Mesothelial cell of epicardium (in vitro differentiated cells): ENCODE measurements around the gene NGEF. TPM values are rescaled to one million over a fixed set of nuclear protein-coding genes. Genes with fewer than 3 reads are reported as not detected.

ENCODE experiments used
- DNase-seq, 2 experiments: peaks; one replicate each; pipeline ENCODE4 v3.0.0; 2021; ENCODE audit warnings: low spot score in 2 of 2; ENCODE audit not compliant: unreplicated experiment in 2 of 2
- H3K27ac Mint-ChIP-seq: 2 replicates; pipeline ENCODE4 v1.8.0; 2021; ENCODE audit warnings: mixed read lengths
- H3K27me3 Mint-ChIP-seq: 2 replicates; pipeline ENCODE4 v1.8.0; 2021; ENCODE audit warnings: low read depth, mixed read lengths
- H3K36me3 Mint-ChIP-seq: 2 replicates; pipeline ENCODE4 v1.8.0; 2021; ENCODE audit warnings: mixed read lengths
- H3K4me1 Mint-ChIP-seq: 2 replicates; pipeline ENCODE4 v1.8.0; 2021; ENCODE audit warnings: mixed read lengths
- H3K4me3 Mint-ChIP-seq: 2 replicates; pipeline ENCODE4 v1.8.0; 2021; ENCODE audit warnings: mild to moderate bottlenecking, moderate library complexity, mixed read lengths
- H3K9me3 Mint-ChIP-seq: 2 replicates; pipeline ENCODE4 v1.8.0; 2021; ENCODE audit warnings: mixed read lengths
- CTCF ChIP-seq: fragments of 200-600 bp; sonication (generic); IDR thresholded peaks from one replicate; pipeline ENCODE4 v1.5.0; 2021; ENCODE audit warnings: antibody characterized with exemption; ENCODE audit not compliant: unreplicated experiment
- total RNA-seq: library from RNA; stranded (reverse); gene quantifications from 3 replicates; pipeline ENCODE4 v1.2.1, GENCODE V29; 2021

The NGEF gene, protein sequence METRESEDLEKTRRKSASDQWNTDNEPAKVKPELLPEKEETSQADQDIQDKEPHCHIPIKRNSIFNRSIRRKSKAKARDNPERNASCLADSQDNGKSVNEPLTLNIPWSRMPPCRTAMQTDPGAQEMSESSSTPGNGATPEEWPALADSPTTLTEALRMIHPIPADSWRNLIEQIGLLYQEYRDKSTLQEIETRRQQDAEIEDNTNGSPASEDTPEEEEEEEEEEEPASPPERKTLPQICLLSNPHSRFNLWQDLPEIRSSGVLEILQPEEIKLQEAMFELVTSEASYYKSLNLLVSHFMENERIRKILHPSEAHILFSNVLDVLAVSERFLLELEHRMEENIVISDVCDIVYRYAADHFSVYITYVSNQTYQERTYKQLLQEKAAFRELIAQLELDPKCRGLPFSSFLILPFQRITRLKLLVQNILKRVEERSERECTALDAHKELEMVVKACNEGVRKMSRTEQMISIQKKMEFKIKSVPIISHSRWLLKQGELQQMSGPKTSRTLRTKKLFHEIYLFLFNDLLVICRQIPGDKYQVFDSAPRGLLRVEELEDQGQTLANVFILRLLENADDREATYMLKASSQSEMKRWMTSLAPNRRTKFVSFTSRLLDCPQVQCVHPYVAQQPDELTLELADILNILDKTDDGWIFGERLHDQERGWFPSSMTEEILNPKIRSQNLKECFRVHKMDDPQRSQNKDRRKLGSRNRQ
- 0.51 to 1.3 TPM (median 1.3 TPM) in 3 replicates for total RNA-seq

DNA sequence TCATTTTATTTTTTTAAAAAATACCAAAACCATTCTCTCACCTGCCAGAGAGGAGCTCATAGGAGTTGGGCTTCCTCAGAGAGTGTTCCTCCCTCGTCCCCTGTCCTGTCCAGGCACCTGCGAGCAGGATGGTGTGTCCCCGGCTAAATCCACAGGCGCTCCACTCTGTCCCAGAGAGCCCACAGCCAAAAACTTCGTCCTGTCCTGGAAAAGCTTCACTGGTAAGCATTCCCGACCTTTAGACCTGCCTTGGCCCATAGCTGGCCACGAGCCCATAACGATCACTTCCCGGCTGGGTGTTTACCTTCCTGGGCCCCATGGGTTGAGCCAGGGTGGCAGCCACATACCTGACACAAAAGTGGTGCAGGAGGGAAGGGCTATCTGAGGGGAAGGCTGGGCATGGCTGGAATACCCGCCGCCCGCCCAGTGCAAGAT lies at the start of gene NGEF:
TSS of gene NGEF (minus strand) at position 230 of the 435 bp plus-strand sequence. CDS start 38,366 bp downstream, outside the sequence.
- peaks cover 9% of the 10 kb centered on the region for H3K4me1 Mint-ChIP-seq
- DNase-seq, result no peak
- no peaks in the 10 kb centered on the region for H3K27me3 Mint-ChIP-seq
- TF ChIP-seq CTCF, result no peak
- no peak within 1 kb of the TSS for H3K4me3 Mint-ChIP-seq
- no peak within 1 kb of the TSS for H3K27ac Mint-ChIP-seq
- H3K9me3 Mint-ChIP-seq, result peaks cover 4% of the 10 kb centered on the region
- H3K36me3 Mint-ChIP-seq, result no peaks in the 10 kb centered on the region

DNA sequence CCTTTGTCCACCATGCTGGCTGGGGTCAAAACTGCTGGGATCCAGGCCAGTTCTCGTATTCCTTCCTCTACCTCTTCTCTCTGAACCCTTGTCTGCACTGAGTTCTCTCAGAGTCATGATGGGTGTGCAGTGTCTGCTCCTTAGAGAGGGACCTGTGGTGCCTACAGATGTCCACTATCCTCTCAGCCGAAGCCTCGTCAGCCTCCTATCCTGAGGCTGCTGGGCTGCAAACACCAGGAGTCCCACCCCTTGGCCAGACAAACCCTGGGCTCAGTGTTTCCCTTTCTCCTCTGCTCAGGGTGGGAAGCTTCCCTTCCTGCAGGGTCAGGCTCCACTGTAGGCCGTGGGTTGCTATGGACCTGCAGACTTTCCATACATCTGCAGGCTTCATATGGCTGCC lies 49.4 kb upstream of the NGEF start:
- Mint-ChIP-seq H3K27ac (no peak overlapping the region), H3K27me3 (no peaks in the 10 kb centered on the region), H3K4me3 (no peak overlapping the region), H3K4me1 (no peaks in the 10 kb centered on the region), H3K36me3 (no peaks in the 10 kb centered on the region), H3K9me3 (peaks cover 4% of the 10 kb centered on the region)
- TF ChIP-seq CTCF, result no peak
- DNase-seq, result no peak

- no peaks in the 10 kb centered on the region for H3K27me3 Mint-ChIP-seq
- TF ChIP-seq CTCF, result no peak
- no peaks in the 10 kb centered on the region for H3K4me1 Mint-ChIP-seq
- H3K36me3 Mint-ChIP-seq, result no peaks in the 10 kb centered on the region
- no peak overlapping the region for H3K27ac Mint-ChIP-seq
- no peak overlapping the region for H3K4me3 Mint-ChIP-seq
- DNase-seq, result no peak
- H3K9me3 Mint-ChIP-seq, result no peaks in the 10 kb centered on the region
Observed at GRCh38 chr2:233061591-233062450, 48.8 kb upstream of the NGEF start.

GRCh38 chr2:233060980-233061590 lies 48.0 kb upstream of the NGEF start:
- H3K9me3 Mint-ChIP-seq, result no peaks in the 10 kb centered on the region
- H3K4me3 Mint-ChIP-seq, result no peak overlapping the region
- no peak for TF ChIP-seq CTCF
- H3K36me3 Mint-ChIP-seq, result no peaks in the 10 kb centered on the region
- H3K27me3 Mint-ChIP-seq, result no peaks in the 10 kb centered on the region
- DNase-seq, result no peak
- no peak overlapping the region for H3K27ac Mint-ChIP-seq
- no peaks in the 10 kb centered on the region for H3K4me1 Mint-ChIP-seq

- H3K4me1 Mint-ChIP-seq, result no peaks in the 10 kb centered on the region
- H3K27ac Mint-ChIP-seq, result no peak overlapping the region
- H3K36me3 Mint-ChIP-seq, result no peaks in the 10 kb centered on the region
- H3K4me3 Mint-ChIP-seq, result no peak overlapping the region
- H3K27me3 Mint-ChIP-seq, result no peaks in the 10 kb centered on the region
- H3K9me3 Mint-ChIP-seq, result no peaks in the 10 kb centered on the region
- no peak for TF ChIP-seq CTCF
- DNase-seq, result no peak
Observed at GRCh38 chr2:233060501-233060979, 47.5 kb upstream of the NGEF start.
